ENCODE measurements around the gene TMEM117. TPM values are rescaled to one million over a fixed set of nuclear protein-coding genes. Genes with fewer than 3 reads are reported as not detected.

Gene TMEM117
- total and polyA plus RNA-seq, 7 donors = 1.9 to 4.7 (median 3.9) TPM

DNA sequence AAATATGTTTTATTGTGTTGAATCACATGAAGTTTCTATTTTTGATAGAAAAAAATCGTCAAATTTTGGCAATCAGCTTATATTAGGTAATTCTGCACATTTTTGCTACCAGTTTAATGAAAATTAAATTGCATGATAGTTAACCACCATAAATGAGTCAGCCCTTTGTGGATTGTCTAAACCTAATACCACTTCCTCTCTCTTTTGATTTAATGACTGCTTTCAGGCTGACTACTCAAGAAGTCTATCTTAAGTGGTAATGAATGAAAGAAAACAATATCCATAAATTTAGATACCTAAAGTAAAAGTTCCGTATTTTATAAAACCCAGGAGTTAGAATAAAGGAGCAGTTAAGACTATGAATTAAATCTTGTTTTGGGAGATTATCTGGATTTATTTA, 450.5 kb downstream of the TMEM117 start:
- peaks cover 10% of the 10 kb centered on the region for H3K9me3 ChIP-seq
- H3K27me3 ChIP-seq (ENCODE audit: insufficient read depth in 3 of 3, low read length in 2 of 3) = no peaks in the 10 kb centered on the region
- no peak overlapping the region for H3K4me3 ChIP-seq
- intact Hi-C loops (cut with DNase I) = no loop called here
- TF ChIP-seq, protein P1, sequence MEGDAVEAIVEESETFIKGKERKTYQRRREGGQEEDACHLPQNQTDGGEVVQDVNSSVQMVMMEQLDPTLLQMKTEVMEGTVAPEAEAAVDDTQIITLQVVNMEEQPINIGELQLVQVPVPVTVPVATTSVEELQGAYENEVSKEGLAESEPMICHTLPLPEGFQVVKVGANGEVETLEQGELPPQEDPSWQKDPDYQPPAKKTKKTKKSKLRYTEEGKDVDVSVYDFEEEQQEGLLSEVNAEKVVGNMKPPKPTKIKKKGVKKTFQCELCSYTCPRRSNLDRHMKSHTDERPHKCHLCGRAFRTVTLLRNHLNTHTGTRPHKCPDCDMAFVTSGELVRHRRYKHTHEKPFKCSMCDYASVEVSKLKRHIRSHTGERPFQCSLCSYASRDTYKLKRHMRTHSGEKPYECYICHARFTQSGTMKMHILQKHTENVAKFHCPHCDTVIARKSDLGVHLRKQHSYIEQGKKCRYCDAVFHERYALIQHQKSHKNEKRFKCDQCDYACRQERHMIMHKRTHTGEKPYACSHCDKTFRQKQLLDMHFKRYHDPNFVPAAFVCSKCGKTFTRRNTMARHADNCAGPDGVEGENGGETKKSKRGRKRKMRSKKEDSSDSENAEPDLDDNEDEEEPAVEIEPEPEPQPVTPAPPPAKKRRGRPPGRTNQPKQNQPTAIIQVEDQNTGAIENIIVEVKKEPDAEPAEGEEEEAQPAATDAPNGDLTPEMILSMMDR (IDR thresholded peaks at IDR 0.05) = no peak
- 70 to 75% (median 72%) methylated on average over 2 of the region's 2 CpGs for WGBS, 3 donors
- no peak for DNase-seq
- no peaks in the 10 kb centered on the region for H3K36me3 ChIP-seq (ENCODE audit: insufficient read depth in 1 of 2, low read depth in 1 of 2)
- H3K27ac ChIP-seq = no peak overlapping the region
- no peaks in the 10 kb centered on the region for H3K4me1 ChIP-seq
- no peak for ATAC-seq

DNA sequence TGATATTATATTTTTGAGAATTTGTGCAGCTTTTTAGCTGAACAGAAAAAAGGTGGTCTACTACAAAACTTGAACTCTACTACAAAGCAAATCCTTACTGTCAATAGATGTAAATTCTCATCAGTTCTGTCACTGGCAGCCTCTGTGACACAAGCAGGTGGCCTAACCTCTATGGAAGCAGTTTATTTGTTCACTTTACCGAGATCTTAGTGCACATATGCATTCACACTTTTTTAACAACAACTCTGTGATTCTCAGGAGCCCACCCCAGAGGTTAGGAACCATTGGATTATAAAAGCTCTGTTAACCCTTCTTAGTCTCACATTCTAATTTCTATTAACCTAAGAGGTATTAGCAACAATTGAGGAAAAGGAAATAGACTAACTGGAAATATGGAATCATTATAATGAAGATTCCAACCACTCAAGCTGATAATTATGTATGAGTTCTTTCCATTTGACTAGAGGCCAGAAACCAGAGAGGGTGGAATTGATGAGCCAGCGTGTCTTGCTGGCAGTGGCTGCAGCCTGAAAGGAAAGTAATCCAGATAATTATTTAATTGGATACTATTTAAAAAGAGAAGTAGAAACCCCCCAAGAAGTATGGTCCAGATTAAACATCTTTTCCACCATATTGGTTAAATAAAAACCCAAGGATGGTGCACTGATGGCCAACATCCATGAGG, 451.1 kb downstream of the TMEM117 start:
- ATAC-seq (no peak), DNase-seq (no peak)
- Histone ChIP-seq H3K9me3 (peaks cover 10% of the 10 kb centered on the region), H3K27ac (no peak overlapping the region), H3K36me3 (ENCODE audit: insufficient read depth in 1 of 2, low read depth in 1 of 2) (no peaks in the 10 kb centered on the region), H3K4me1 (no peaks in the 10 kb centered on the region), H3K27me3 (ENCODE audit: insufficient read depth in 3 of 3, low read length in 2 of 3) (no peaks in the 10 kb centered on the region), H3K4me3 (no peak overlapping the region)
- TF ChIP-seq, protein P1 (IDR thresholded peaks at IDR 0.05) = no peak
- 59 to 77% (median 70%) methylated on average over 2 of the region's 2 CpGs for WGBS, 3 donors
- intact Hi-C loops (cut with DNase I) = no loop called here

- peaks cover 10% of the 10 kb centered on the region for H3K9me3 ChIP-seq
- H3K36me3 ChIP-seq (ENCODE audit: insufficient read depth in 1 of 2, low read depth in 1 of 2) = no peaks in the 10 kb centered on the region
- DNase-seq (no peak), ATAC-seq (no peak)
- H3K27ac ChIP-seq = no peak overlapping the region
- intact Hi-C loops (cut with DNase I) = no loop called here
- TF ChIP-seq, protein P1 (IDR thresholded peaks at IDR 0.05) = no peak
- no peaks in the 10 kb centered on the region for H3K4me1 ChIP-seq
- no peaks in the 10 kb centered on the region for H3K27me3 ChIP-seq (ENCODE audit: insufficient read depth in 3 of 3, low read length in 2 of 3)
- no peak overlapping the region for H3K4me3 ChIP-seq
Measured at GRCh38 chr12:44287545-44287944, 451.7 kb downstream of the TMEM117 start.

GRCh38 chr12:44294649-44295048, 458.8 kb downstream of the TMEM117 start:
- Histone ChIP-seq H3K4me1 (no peaks in the 10 kb centered on the region), H3K27ac (no peak overlapping the region), H3K4me3 (no peak overlapping the region), H3K27me3 (ENCODE audit: insufficient read depth in 3 of 3, low read length in 2 of 3) (no peaks in the 10 kb centered on the region), H3K9me3 (peaks cover 25% of the 10 kb centered on the region), H3K36me3 (ENCODE audit: insufficient read depth in 1 of 2, low read depth in 1 of 2) (no peaks in the 10 kb centered on the region)
- WGBS, 3 donors = 90 to 97% (median 91%) methylated on average over 1 of the region's 1 CpG
- ATAC-seq = no peak
- intact Hi-C loops (cut with DNase I) = no loop called here
- TF ChIP-seq, protein P1 (IDR thresholded peaks at IDR 0.05) = no peak
- no peak for DNase-seq

Measured in psoas muscle (tissue), 8 donors.